Transverse colon (tissue), 3 donors: ENCODE data around the gene HS1BP3.

Experiments used
- CTCF ChIP-seq, 5 experiments: fragments of 200-600 bp in 3 of 5; fragments of 450-650 bp in 2 of 5; sonication (generic) in 3 of 5; IDR thresholded peaks; 1 replicate in 2 of 5; 2 replicates in 3 of 5; pipeline ENCODE4 v1.5.1; 2016 to 2017; ENCODE audit warnings: antibody characterized with exemption in 5 of 5, inconsistent platforms in 3 of 5, mild to moderate bottlenecking in 2 of 5, moderate library complexity in 1 of 5
- POLR2A ChIP-seq: fragments of 450-650 bp; IDR thresholded peaks from one replicate; pipeline ENCODE4 v1.6.1; 2016; ENCODE audit warnings: antibody characterized with exemption, mild to moderate bottlenecking, moderate library complexity

DNA sequence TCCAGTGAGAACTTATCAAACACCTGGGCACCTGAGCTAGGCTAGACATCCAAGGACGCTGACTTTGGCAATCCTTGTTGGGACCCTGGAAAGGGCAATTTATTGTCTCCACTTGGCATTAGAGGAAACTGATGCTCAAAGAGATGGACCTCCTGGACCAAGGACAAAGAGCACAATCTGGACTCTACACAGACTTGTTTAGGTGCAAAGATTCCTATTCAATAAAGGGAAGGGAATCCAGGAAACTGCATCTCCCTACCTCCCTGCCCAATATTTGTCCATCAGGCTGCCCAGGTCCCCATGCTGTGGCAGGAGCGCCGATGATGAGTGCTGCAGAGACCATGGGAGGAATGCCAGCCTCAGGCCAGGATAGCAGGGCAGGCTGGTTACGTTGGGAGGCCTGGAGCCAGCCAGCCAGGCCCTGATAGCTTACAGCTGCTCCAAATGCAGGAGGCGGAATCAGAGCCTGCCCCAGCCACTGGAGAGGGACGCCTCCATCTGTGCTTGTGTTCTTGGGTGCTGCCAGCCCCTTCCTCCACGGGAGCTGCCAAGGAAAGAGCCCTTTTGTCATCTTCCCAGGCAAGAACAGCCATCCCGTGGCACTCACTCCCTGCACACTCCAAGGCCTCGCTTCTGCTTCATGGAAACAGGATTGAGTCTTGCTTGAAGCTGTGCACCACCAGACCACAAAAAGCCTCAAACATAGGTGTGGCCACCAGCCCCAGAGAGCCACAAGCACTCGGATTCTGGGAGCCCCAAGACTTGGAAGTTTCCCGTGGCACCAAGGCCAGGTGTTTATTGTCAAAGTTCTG, 60.0 kb downstream of the HS1BP3 start:
- TF ChIP-seq CTCF (IDR thresholded peaks at IDR 0.05) (no peak), POLR2A (no peak)
